HEK293 (cell line): ENCODE measurements around the gene MEX3C.

ENCODE experiments used
- BCL6B ChIP-seq: fragments of 450-650 bp; formaldehyde crosslinking; IDR thresholded peaks from 2 replicates; pipeline ENCODE4 v1.5.1; 2017; ENCODE audit warnings: missing biosample characterization, missing genetic modification characterization
- HIC1 ChIP-seq: fragments of 450-650 bp; formaldehyde crosslinking; IDR thresholded peaks from 2 replicates; pipeline ENCODE4 v1.5.1; 2016; ENCODE audit warnings: missing biosample characterization, missing genetic modification characterization
- HOXA7 ChIP-seq: sonication (generic); formaldehyde crosslinking; IDR thresholded peaks from 2 replicates; pipeline ENCODE4 v1.8.1; 2022; ENCODE audit warnings: missing genetic modification reagents, borderline replicate concordance
- REPIN1 ChIP-seq: fragments of 450-650 bp; formaldehyde crosslinking; IDR thresholded peaks from 2 replicates; pipeline ENCODE4 v1.5.1; 2017; ENCODE audit warnings: missing biosample characterization, missing genetic modification characterization, low read depth
- SCRT1 ChIP-seq: fragments of 450-650 bp; formaldehyde crosslinking; IDR thresholded peaks from 2 replicates; pipeline ENCODE4 v1.5.1; 2016; ENCODE audit warnings: missing biosample characterization, missing genetic modification characterization, borderline replicate concordance
- SCRT2 ChIP-seq: fragments of 450-650 bp; formaldehyde crosslinking; IDR thresholded peaks from 2 replicates; pipeline ENCODE4 v1.5.1; 2016; ENCODE audit warnings: missing biosample characterization, missing genetic modification characterization
- SETDB1 ChIP-seq: IDR thresholded peaks from one replicate; pipeline ENCODE4 v1.6.1; 2017; ENCODE audit warnings: mild to moderate bottlenecking, low read length, moderate library complexity, mixed read lengths; ENCODE audit not compliant: insufficient read length
- TRIM28 ChIP-seq: IDR thresholded peaks from 2 replicates; pipeline ENCODE4 v1.6.1; 2011; ENCODE audit warnings: low read length, control low read depth, borderline replicate concordance
- ZBTB1 ChIP-seq: fragments of 450-650 bp; formaldehyde crosslinking; IDR thresholded peaks from 2 replicates; pipeline ENCODE4 v1.5.1; 2016; ENCODE audit warnings: missing biosample characterization, missing genetic modification characterization
- ZNF184 ChIP-seq: fragments of 450-650 bp; IDR thresholded peaks from 2 replicates; pipeline ENCODE4 v1.5.1; 2018; ENCODE audit warnings: missing biosample characterization, mild to moderate bottlenecking, missing genetic modification characterization
- ZNF2 ChIP-seq: fragments of 450-650 bp; formaldehyde crosslinking; IDR thresholded peaks from 2 replicates; pipeline ENCODE4 v1.5.1; 2016; ENCODE audit warnings: missing biosample characterization, missing genetic modification characterization
- ZNF221 ChIP-seq: fragments of 450-650 bp; formaldehyde crosslinking; IDR thresholded peaks from 2 replicates; pipeline ENCODE4 v1.5.1; 2017; ENCODE audit warnings: missing biosample characterization, missing genetic modification characterization, borderline replicate concordance
- ZNF266 ChIP-seq: fragments of 450-650 bp; formaldehyde crosslinking; IDR thresholded peaks from 2 replicates; pipeline ENCODE4 v1.5.1; 2016; ENCODE audit warnings: missing biosample characterization, missing genetic modification characterization, low read depth
- ZNF341 ChIP-seq: fragments of 450-650 bp; formaldehyde crosslinking; IDR thresholded peaks from 2 replicates; pipeline ENCODE4; 2016; ENCODE audit warnings: low read depth, missing biosample characterization, missing genetic modification characterization
- ZNF423 ChIP-seq: fragments of 450-650 bp; formaldehyde crosslinking; IDR thresholded peaks from 2 replicates; pipeline ENCODE4 v1.5.1; 2016; ENCODE audit warnings: missing biosample characterization, missing genetic modification characterization
- ZNF473 ChIP-seq: fragments of 450-650 bp; formaldehyde crosslinking; IDR thresholded peaks from 2 replicates; pipeline ENCODE4 v1.5.1; 2017; ENCODE audit warnings: missing biosample characterization, missing genetic modification characterization
- ZNF513 ChIP-seq: fragments of 450-650 bp; IDR thresholded peaks from 2 replicates; pipeline ENCODE4 v1.5.1; 2018; ENCODE audit warnings: missing biosample characterization, missing genetic modification characterization
- ZNF596 ChIP-seq: fragments of 450-650 bp; IDR thresholded peaks from 2 replicates; pipeline ENCODE4 v1.5.0; 2018; ENCODE audit warnings: missing biosample characterization, mild to moderate bottlenecking, missing genetic modification characterization, moderate library complexity
- ZNF626 ChIP-seq: fragments of 450-650 bp; sonication (Bioruptor Pico); formaldehyde crosslinking; IDR thresholded peaks from 2 replicates; pipeline ENCODE4 v1.5.1; 2018; ENCODE audit warnings: missing biosample characterization, missing genetic modification characterization, inconsistent platforms
- ZNF777 ChIP-seq: fragments of 450-650 bp; formaldehyde crosslinking; IDR thresholded peaks from 2 replicates; pipeline ENCODE4 v1.5.1; 2017; ENCODE audit warnings: missing biosample characterization, missing genetic modification characterization, borderline replicate concordance
- ZSCAN18 ChIP-seq: fragments of 450-650 bp; formaldehyde crosslinking; IDR thresholded peaks from 2 replicates; pipeline ENCODE4 v1.5.1; 2016; ENCODE audit warnings: missing biosample characterization, missing genetic modification characterization
- ZSCAN30 ChIP-seq: fragments of 450-650 bp; IDR thresholded peaks from 2 replicates; pipeline ENCODE4 v1.5.1; 2018; ENCODE audit warnings: missing biosample characterization, mild to moderate bottlenecking, missing genetic modification characterization, moderate library complexity
- ZXDB ChIP-seq: fragments of 450-650 bp; formaldehyde crosslinking; IDR thresholded peaks from 2 replicates; pipeline ENCODE4 v1.5.1; 2016; ENCODE audit warnings: missing biosample characterization, missing genetic modification characterization
- TF ChIP-seq, protein P1 (sequence below): fragments of 450-650 bp; formaldehyde crosslinking; IDR thresholded peaks from 2 replicates; pipeline ENCODE4 v1.5.1; 2016; ENCODE audit warnings: missing biosample characterization, missing genetic modification characterization
- TF ChIP-seq, protein P2 (sequence below): IDR thresholded peaks from 2 replicates; pipeline ENCODE4 v1.6.1; 2011; ENCODE audit warnings: mild to moderate bottlenecking, low read depth, low read length, borderline replicate concordance
- TF ChIP-seq, protein P3 (sequence below): fragments of 450-650 bp; formaldehyde crosslinking; IDR thresholded peaks from 2 replicates; pipeline ENCODE4 v1.5.1; 2016; ENCODE audit warnings: missing biosample characterization, missing genetic modification characterization

MEX3C gene

GRCh38 chr18:51193621-51194287, 3.7 kb downstream of the MEX3C start (continued):
- TF ChIP-seq, protein P1, sequence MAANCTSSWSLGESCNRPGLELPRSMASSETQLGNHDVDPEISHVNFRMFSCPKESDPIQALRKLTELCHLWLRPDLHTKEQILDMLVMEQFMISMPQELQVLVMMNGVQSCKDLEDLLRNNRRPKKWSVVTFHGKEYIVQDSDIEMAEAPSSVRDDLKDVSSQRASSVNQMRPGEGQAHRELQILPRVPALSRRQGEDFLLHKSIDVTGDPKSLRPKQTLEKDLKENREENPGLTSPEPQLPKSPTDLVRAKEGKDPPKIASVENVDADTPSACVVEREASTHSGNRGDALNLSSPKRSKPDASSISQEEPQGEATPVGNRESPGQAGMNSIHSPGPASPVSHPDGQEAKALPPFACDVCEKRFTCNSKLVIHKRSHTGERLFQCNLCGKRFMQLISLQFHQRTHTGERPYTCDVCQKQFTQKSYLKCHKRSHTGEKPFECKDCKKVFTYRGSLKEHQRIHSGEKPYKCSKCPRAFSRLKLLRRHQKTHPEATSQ (tag by site-specific recombination), result no peak
- TF ChIP-seq, protein P2, sequence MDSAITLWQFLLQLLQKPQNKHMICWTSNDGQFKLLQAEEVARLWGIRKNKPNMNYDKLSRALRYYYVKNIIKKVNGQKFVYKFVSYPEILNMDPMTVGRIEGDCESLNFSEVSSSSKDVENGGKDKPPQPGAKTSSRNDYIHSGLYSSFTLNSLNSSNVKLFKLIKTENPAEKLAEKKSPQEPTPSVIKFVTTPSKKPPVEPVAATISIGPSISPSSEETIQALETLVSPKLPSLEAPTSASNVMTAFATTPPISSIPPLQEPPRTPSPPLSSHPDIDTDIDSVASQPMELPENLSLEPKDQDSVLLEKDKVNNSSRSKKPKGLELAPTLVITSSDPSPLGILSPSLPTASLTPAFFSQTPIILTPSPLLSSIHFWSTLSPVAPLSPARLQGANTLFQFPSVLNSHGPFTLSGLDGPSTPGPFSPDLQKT, result no peak
- TF ChIP-seq HOXA7 (CRISPR knock-in tag), result no peak
- TF ChIP-seq ZNF266 (tag by site-specific recombination), result no peak
- no peak for TF ChIP-seq SETDB1
- TF ChIP-seq BCL6B (tag by site-specific recombination), result no peak
- no peak for TF ChIP-seq ZXDB
- no peak for TF ChIP-seq ZNF184 (tag by site-specific recombination)
- TF ChIP-seq ZNF2 (tag by site-specific recombination), result peak; percentile 37; the same call in 1 of the 2 replicates
- TF ChIP-seq SCRT1 (tag by site-specific recombination), result peak; percentile 94
- no peak for TF ChIP-seq ZNF513 (tag by site-specific recombination)
- no peak for TF ChIP-seq ZNF626 (tag by site-specific recombination)
- no peak for TF ChIP-seq ZNF473 (tag by site-specific recombination)
- no peak; the same call in 1 of the 2 replicates for TF ChIP-seq TRIM28
- no peak for TF ChIP-seq REPIN1 (tag by site-specific recombination)
- TF ChIP-seq ZNF596 (tag by site-specific recombination), result no peak
- 0 out of 2 replicates have a peak, but pooled peaks have one; percentile 34 for TF ChIP-seq ZSCAN30 (tag by site-specific recombination)
- no peak for TF ChIP-seq ZNF777 (tag by site-specific recombination)
- TF ChIP-seq ZNF341, result no peak
- TF ChIP-seq SCRT2 (tag by site-specific recombination), result peak; percentile 65; the same call in 1 of the 2 replicates
- TF ChIP-seq, protein P3, sequence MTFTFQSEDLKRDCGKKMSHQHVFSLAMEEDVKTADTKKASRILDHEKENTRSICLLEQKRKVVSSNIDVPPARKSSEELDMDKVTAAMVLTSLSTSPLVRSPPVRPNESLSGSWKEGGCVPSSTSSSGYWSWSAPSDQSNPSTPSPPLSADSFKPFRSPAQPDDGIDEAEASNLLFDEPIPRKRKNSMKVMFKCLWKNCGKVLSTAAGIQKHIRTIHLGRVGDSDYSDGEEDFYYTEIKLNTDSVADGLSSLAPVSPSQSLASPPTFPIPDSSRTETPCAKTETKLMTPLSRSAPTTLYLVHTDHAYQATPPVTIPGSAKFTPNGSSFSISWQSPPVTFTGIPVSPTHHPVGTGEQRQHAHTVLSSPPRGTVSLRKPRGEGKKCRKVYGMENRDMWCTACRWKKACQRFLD (tag by site-specific recombination), result no peak
- TF ChIP-seq ZNF423 (tag by site-specific recombination), result no peak
- no peak for TF ChIP-seq ZSCAN18 (tag by site-specific recombination)
- TF ChIP-seq ZNF221, result no peak
- TF ChIP-seq ZBTB1 (tag by site-specific recombination), result no peak
- TF ChIP-seq HIC1 (tag by site-specific recombination), result peak; percentile 59; the same call in 1 of the 2 replicates
